SK-N-SH (cell line): ENCODE measurements around the gene RBBP8NL. TPM values are rescaled to one million over a fixed set of nuclear protein-coding genes. Genes with fewer than 3 reads are reported as not detected.

Experiments
- CTCF ChIA-PET: fragments of 300-600, 350-600 bp; formaldehyde crosslinking; extraction: SDS; loops from one replicate; lab custom pipeline; 2021; lab: Yijun Ruan, JAX
- POLR2A ChIA-PET: fragments of 350-600 bp; sonication (Branson Sonifier 250); formaldehyde crosslinking; extraction: SDS; loops from one replicate; lab custom pipeline; 2020; ENCODE audit warnings: antibody characterized with exemption, inconsistent platforms; lab: Yijun Ruan, JAX
- DNase-seq: peaks from one replicate; pipeline ENCODE4 v3.0.0; 2012
- H2AFZ ChIP-seq: fragments of 200-600 bp; sonication (generic); 2 replicates; pipeline ENCODE4 v1.8.1; 2016; ENCODE audit warnings: antibody characterized with exemption, mild to moderate bottlenecking, low read depth
- H3F3A ChIP-seq: fragments of 200-600 bp; sonication (generic); replicated peaks from 2 replicates; pipeline ENCODE3; 2016; ENCODE audit warnings: antibody characterized with exemption, mild to moderate bottlenecking; ENCODE audit not compliant: insufficient read depth
- H3K27ac ChIP-seq, 2 experiments: fragments of 200-500 bp in 1 of 2; fragments of 200-600 bp in 1 of 2; sonication (Bioruptor generic) in 1 of 2; sonication (generic), shearing (Covaris generic) in 1 of 2; 2 replicates each; pipeline versions ENCODE4 v1.5.1 to v1.6.1; 2014 to 2016; ENCODE audit warnings: low read depth in 2 of 2, inconsistent platforms in 1 of 2, low read length in 1 of 2, mild to moderate bottlenecking in 1 of 2, mixed read lengths in 1 of 2
- H3K27me3 ChIP-seq: fragments of 200-600 bp; sonication (generic), shearing (Covaris generic); 2 replicates; pipeline ENCODE4 v1.6.1; 2016; ENCODE audit warnings: mixed run types; ENCODE audit not compliant: insufficient read depth
- H3K36me3 ChIP-seq, 2 experiments: fragments of 200-500 bp in 1 of 2; fragments of 200-600 bp in 1 of 2; sonication (Bioruptor generic) in 1 of 2; sonication (generic) in 1 of 2; replicated peaks in 1 of 2; 2 replicates each; pipeline versions ENCODE3 to v1.5.1; 2014 to 2016; ENCODE audit warnings: low read length in 1 of 2, mild to moderate bottlenecking in 1 of 2; ENCODE audit not compliant: insufficient read depth in 2 of 2, control insufficient read depth in 1 of 2
- H3K4me1 ChIP-seq, 2 experiments: fragments of 200-500 bp in 1 of 2; fragments of 200-600 bp in 1 of 2; sonication (Bioruptor generic) in 1 of 2; sonication (generic), shearing (Covaris generic) in 1 of 2; 2 replicates each; pipeline versions ENCODE4 v1.5.1 to v1.6.1; 2014 to 2016; ENCODE audit warnings: low read depth in 1 of 2, low read length in 1 of 2, mixed run types in 1 of 2; ENCODE audit not compliant: insufficient read depth in 2 of 2, control insufficient read depth in 1 of 2
- H3K4me2 ChIP-seq: fragments of 200-600 bp; sonication (generic), shearing (Covaris generic); 2 replicates; pipeline ENCODE4 v1.6.1; 2017; ENCODE audit warnings: mixed run types
- H3K4me3 ChIP-seq, 2 experiments: fragments of 200-500 bp in 1 of 2; fragments of 200-600 bp in 1 of 2; sonication (Bioruptor generic) in 1 of 2; sonication (generic), shearing (Covaris generic) in 1 of 2; 2 replicates each; pipeline versions ENCODE4 v1.5.1 to v1.8.1; 2014 to 2016; ENCODE audit warnings: low read depth in 2 of 2, inconsistent platforms in 1 of 2, low read length in 1 of 2, mild to moderate bottlenecking in 1 of 2, mixed read lengths in 1 of 2, moderate library complexity in 1 of 2
- H3K79me2 ChIP-seq: fragments of 200-600 bp; sonication (generic); 2 replicates; pipeline ENCODE4 v1.8.1; 2017; ENCODE audit warnings: mild to moderate bottlenecking; ENCODE audit not compliant: insufficient read depth
- H3K9ac ChIP-seq: fragments of 200-600 bp; sonication (generic); 2 replicates; pipeline ENCODE4 v1.6.1; 2017; ENCODE audit warnings: mixed run types
- H3K9me2 ChIP-seq: fragments of 200-600 bp; sonication (generic); 2 replicates; pipeline ENCODE4 v1.6.1; 2017; ENCODE audit warnings: mixed run types
- H3K9me3 ChIP-seq: fragments of 200-600 bp; sonication (generic); 2 replicates; pipeline ENCODE4 v1.6.1; 2017; ENCODE audit warnings: mixed run types, mild to moderate bottlenecking, moderate library complexity
- H4K20me1 ChIP-seq: fragments of 200-600 bp; sonication (generic); 2 replicates; pipeline ENCODE4 v1.6.1; 2017; ENCODE audit warnings: mild to moderate bottlenecking, mixed run types; ENCODE audit not compliant: insufficient read depth
- CTCF ChIP-seq: fragments of 200-600 bp; sonication (generic); IDR thresholded peaks from 2 replicates; pipeline ENCODE4 v1.6.1; 2017; ENCODE audit warnings: antibody characterized with exemption, mild to moderate bottlenecking, moderate library complexity
- ELF1 ChIP-seq: IDR thresholded peaks from 2 replicates; pipeline ENCODE4 v1.4.0; 2012
- EP300 ChIP-seq, 2 experiments: IDR thresholded peaks; 2 replicates each; pipeline versions ENCODE4 v1.4.0 to v1.6.1; 2012; ENCODE audit warnings: borderline replicate concordance in 1 of 2, low read depth in 1 of 2, low read length in 1 of 2
- EZH2phosphoT487 ChIP-seq: fragments of 200-600 bp; sonication (generic); IDR thresholded peaks from 2 replicates; pipeline ENCODE4 v1.6.1; 2017; ENCODE audit warnings: low read depth, mixed run types, mild to moderate bottlenecking, antibody characterized with exemption, moderate library complexity, borderline replicate concordance
- FOXJ3 ChIP-seq: sonication (generic); formaldehyde crosslinking; IDR thresholded peaks from 2 replicates; pipeline ENCODE4 v1.5.1; 2020; ENCODE audit warnings: mild to moderate bottlenecking, missing genetic modification reagents
- FOXM1 ChIP-seq: IDR thresholded peaks from 2 replicates; pipeline ENCODE4 v1.4.0; 2012; ENCODE audit warnings: low read depth, mild to moderate bottlenecking
- GABPA ChIP-seq: IDR thresholded peaks from 2 replicates; pipeline ENCODE4 v1.4.0; 2012; ENCODE audit warnings: low read depth, mild to moderate bottlenecking
- MEF2A ChIP-seq: IDR thresholded peaks from 2 replicates; pipeline ENCODE4 v1.4.0; 2012; ENCODE audit warnings: low read depth, borderline replicate concordance
- MXI1 ChIP-seq: IDR thresholded peaks from 2 replicates; pipeline ENCODE4 v1.6.1; 2012; ENCODE audit warnings: mild to moderate bottlenecking, low read depth, low read length, improper control_type of control experiment
- NFIC ChIP-seq: IDR thresholded peaks from 2 replicates; pipeline ENCODE4 v1.4.0; 2012; ENCODE audit warnings: borderline replicate concordance
- RAD21 ChIP-seq: IDR thresholded peaks from 2 replicates; pipeline ENCODE4 v1.6.1; 2012; ENCODE audit warnings: mild to moderate bottlenecking, low read length
- RCOR1 ChIP-seq: fragments of 150-350 bp; IDR thresholded peaks from 2 replicates; pipeline ENCODE4 v1.6.1; 2017; ENCODE audit warnings: antibody characterized with exemption, low read length
- RFX5 ChIP-seq: IDR thresholded peaks from 2 replicates; pipeline ENCODE4 v1.6.1; 2012; ENCODE audit warnings: mild to moderate bottlenecking, improper control_type of control experiment, low read length
- SMC3 ChIP-seq: IDR thresholded peaks from 2 replicates; pipeline ENCODE4 v1.6.1; 2012; ENCODE audit warnings: low read depth, low read length, improper control_type of control experiment
- USF2 ChIP-seq: fragments of 150-350 bp; IDR thresholded peaks from 2 replicates; pipeline ENCODE4 v1.6.1; 2017; ENCODE audit warnings: antibody characterized with exemption, low read length, low read depth, borderline replicate concordance
- WGBS: methylation state at CpG from one replicate; pipeline ENCODE4 v1.1.6; 2017; ENCODE audit warnings: low lambda C conversion rate; 5-methylcytosine and 5-hydroxymethylcytosine counted together
- polyA plus RNA-seq, 3 experiments: library from polyadenylated mRNA; depleted of rRNA; stranded (reverse); fragments of >200 nt; gene quantifications; 2 replicates each; pipeline ENCODE4 v1.2.3, GENCODE V29; 2012
- TF ChIP-seq, protein P1 (sequence below): fragments of 150-350 bp; IDR thresholded peaks from 2 replicates; pipeline ENCODE4 v1.6.1; 2016; ENCODE audit warnings: mild to moderate bottlenecking, low read depth, low read length

RBBP8NL gene
- polyA plus RNA-seq, 1 of the 3 experiments (the other 2 are of a cell fraction): not detected

- Histone ChIP-seq H4K20me1 (peaks cover 5% of the 10 kb centered on the region; the same call in 1 of the 2 replicates), H3K9ac (no peak overlapping the region), H3K9me2 (no peaks in the 10 kb centered on the region), H3K9me3 (no peaks in the 10 kb centered on the region), H3K27me3 (no peaks in the 10 kb centered on the region), H2AFZ (no peak overlapping the region), H3K79me2 (peaks cover 5% of the 10 kb centered on the region; the same call in 1 of the 2 replicates), H3K36me3 (no peaks in the 10 kb centered on the region), H3K4me3 (no peak overlapping the region; a peak in 1 of 4 replicates), H3K4me2 (no peak overlapping the region), H3K27ac (no peak overlapping the region; a peak in 1 of 4 replicates), H3F3A (no peaks in the 10 kb centered on the region), H3K4me1 (peaks cover 0 to 44% of the 10 kb centered on the region in 2 experiments; a peak in 1 of 4 replicates)
- peak; percentile 92 for DNase-seq
- 4% methylated on average over 10 of the region's 30 CpGs for WGBS
- ChIA-PET POLR2A (interaction anchor here (1.0 to 1.7 kb wide), 2 partner anchors 19 to 233 kb away, joined by 3 to 5 read pairs; partner anchors contain the start of gene SLCO4A1), CTCF (interaction anchor here (0.6 to 4.2 kb wide), 65 partner anchors 9 to 970 kb away, joined by 3 to 65 read pairs (median 4); partner anchors contain the start of genes ADRM1 and LAMA5)
- TF ChIP-seq FOXM1: no peak
- peak; percentile 70 for TF ChIP-seq RAD21
- TF ChIP-seq MEF2A: no peak
- TF ChIP-seq EZH2phosphoT487: no peak
- TF ChIP-seq FOXJ3 (CRISPR knock-in tag): no peak
- peak; percentile 52 for TF ChIP-seq SMC3
- no peak for TF ChIP-seq USF2
- TF ChIP-seq RCOR1: no peak
- no peak for TF ChIP-seq EP300 (IDR thresholded peaks at IDR 0.05; ENCODE audit: borderline replicate concordance in 1 of 2, low read depth in 1 of 2, low read length in 1 of 2)
- peak; percentile 64 for TF ChIP-seq CTCF
- no peak for TF ChIP-seq RFX5
- no peak for TF ChIP-seq ELF1
- no peak for TF ChIP-seq NFIC
- TF ChIP-seq, protein P1, sequence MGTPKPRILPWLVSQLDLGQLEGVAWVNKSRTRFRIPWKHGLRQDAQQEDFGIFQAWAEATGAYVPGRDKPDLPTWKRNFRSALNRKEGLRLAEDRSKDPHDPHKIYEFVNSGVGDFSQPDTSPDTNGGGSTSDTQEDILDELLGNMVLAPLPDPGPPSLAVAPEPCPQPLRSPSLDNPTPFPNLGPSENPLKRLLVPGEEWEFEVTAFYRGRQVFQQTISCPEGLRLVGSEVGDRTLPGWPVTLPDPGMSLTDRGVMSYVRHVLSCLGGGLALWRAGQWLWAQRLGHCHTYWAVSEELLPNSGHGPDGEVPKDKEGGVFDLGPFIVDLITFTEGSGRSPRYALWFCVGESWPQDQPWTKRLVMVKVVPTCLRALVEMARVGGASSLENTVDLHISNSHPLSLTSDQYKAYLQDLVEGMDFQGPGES: no peak
- TF ChIP-seq MXI1: no peak
- no peak for TF ChIP-seq GABPA
These were observed 17.2 kb downstream of the RBBP8NL start for GRCh38 chr20:62409931-62410745.
